Epithelial cell of proximal tubule (primary cell): ENCODE data around the gene DNAAF9. TPM values are rescaled to one million over a fixed set of nuclear protein-coding genes. Genes with fewer than 3 reads are reported as not detected.

Experiments used
- DNase-seq: peaks from one replicate; pipeline ENCODE4 v3.0.0-alpha.2; 2011; ENCODE audit warnings: low read depth
- H3K4me3 ChIP-seq: 2 replicates; pipeline ENCODE4 v1.5.1; 2011; ENCODE audit warnings: low read depth, mild to moderate bottlenecking, low read length
- total RNA-seq: library from RNA; depleted of rRNA; stranded (reverse); fragments of >200 nt; gene quantifications from 2 replicates; pipeline ENCODE4 v1.2.3, GENCODE V29; 2015
- TF ChIP-seq, protein P1 (sequence below): conservative IDR thresholded peaks from 2 replicates; pipeline ENCODE4 v1.5.1; 2012; ENCODE audit warnings: low read depth, mild to moderate bottlenecking, low read length

The DNAAF9 gene
- total RNA-seq, 1 donor from 2014 or later = 7.7 TPM

DNA sequence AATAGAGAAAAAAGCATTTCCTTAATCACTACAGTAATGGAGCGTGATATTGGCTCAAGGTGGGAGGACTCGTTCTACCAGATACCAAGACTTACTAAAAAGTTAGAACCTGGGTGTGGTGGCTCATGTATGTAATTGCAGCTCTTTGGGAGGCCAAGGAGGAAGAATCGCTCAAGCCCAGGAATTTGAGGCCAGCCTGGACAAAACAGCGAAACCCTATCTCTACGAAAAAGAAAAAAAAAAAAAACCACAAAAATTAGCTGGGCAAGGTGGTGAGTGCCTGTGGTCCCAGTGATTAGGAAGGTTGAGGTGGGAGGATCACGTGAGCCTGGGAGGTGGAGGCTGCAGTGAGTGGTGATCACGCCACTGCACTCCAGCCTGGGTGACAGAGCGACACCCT lies 39.3 kb upstream of the DNAAF9 start:
- no peak for DNase-seq
- TF ChIP-seq, protein P1, sequence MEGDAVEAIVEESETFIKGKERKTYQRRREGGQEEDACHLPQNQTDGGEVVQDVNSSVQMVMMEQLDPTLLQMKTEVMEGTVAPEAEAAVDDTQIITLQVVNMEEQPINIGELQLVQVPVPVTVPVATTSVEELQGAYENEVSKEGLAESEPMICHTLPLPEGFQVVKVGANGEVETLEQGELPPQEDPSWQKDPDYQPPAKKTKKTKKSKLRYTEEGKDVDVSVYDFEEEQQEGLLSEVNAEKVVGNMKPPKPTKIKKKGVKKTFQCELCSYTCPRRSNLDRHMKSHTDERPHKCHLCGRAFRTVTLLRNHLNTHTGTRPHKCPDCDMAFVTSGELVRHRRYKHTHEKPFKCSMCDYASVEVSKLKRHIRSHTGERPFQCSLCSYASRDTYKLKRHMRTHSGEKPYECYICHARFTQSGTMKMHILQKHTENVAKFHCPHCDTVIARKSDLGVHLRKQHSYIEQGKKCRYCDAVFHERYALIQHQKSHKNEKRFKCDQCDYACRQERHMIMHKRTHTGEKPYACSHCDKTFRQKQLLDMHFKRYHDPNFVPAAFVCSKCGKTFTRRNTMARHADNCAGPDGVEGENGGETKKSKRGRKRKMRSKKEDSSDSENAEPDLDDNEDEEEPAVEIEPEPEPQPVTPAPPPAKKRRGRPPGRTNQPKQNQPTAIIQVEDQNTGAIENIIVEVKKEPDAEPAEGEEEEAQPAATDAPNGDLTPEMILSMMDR = no peak
- H3K4me3 ChIP-seq = no peak overlapping the region

DNA sequence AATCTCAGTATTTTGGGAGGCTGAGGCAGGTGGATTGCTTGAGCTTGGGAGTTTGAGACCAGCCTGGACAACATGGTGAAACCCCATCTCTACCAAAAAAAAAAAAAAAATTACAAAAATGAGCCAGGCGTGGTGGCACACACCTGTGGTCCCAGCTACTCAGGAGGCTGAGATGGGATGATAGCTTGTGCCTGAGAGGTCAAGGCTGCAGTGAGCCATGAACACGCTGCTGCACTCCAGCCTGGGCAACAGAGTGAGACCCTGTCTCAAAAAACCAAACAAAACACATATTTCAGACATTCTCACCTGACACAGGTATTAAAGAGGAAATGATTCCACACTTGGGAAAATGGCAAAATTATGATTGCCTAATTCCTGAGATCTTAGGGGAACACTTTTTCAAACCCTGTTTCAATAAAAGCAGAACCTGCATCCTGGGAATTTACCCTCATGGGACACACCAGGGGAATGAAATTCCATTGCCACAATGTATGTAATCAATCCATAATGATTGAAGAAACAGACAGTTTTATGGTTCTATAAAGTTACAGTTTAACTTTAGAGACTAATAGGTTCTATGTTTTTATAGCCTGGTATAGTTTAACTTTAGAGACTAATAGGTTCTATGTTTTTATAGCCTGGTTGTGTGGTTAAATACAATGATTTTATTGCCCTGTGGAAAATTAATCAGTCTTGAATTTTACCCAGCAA lies 29.6 kb upstream of the DNAAF9 start:
- H3K4me3 ChIP-seq = no peak overlapping the region
- DNase-seq = no peak
- TF ChIP-seq, protein P1 = no peak

DNA sequence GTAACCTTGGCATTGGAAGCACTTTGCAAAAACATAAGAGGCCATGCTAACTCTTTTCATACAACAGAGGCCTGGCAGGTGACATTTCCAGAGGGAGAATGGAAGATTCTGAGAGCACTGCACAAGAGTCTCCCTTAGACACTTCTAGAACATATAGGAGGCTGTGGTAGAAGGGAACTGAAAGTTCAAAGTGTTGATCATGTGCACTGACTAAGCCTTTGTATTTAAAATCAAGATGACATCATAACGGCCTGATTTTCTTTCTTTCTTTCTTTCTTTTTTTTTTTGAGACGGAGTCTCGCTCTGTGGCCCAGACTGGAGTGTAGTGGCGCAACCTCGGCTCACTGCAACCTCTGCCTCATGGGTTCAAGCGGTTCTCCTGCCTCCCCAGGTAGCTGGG lies 26.8 kb upstream of the DNAAF9 start:
- no peak overlapping the region for H3K4me3 ChIP-seq
- no peak for DNase-seq
- TF ChIP-seq, protein P1 = no peak

DNA sequence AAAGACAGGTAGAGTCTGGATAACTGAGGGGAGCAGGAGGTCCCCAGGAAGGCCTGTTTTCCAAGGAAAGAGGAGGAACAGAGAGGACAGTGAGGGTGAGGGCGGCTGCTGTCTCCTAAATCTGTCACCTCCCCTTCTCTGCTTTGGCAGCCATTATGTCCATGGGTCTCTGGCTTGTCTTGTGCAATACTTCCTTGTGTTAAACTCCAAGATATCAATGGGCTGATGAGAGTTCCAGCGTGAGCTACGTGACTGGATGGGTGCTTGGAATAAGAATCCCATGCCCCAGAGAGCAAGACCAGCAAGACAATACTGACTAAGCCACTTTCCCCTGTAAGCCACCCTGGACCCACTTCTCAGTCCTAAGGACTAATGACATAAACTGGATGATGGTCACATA lies 26.3 kb upstream of the DNAAF9 start:
- TF ChIP-seq, protein P1 = no peak
- DNase-seq = no peak
- no peak overlapping the region for H3K4me3 ChIP-seq

DNA sequence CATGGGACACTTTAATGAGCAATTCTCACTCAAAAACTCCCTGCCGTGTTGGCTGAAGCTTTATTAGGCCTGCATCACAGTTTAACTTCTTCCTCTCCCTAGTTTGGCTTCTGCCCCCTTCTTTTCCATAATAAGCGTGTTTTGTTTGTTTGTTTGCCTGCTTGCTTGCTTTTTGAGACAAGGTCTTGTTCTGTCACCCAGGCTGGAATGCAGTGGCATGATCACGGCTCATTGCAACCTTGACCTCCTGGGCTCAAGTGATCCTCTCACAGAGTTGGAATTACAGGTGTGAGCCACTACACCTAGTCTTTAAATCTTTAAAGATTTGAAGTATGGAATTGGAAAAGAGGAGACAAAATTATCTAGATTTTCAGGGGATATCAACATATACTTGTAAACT lies 25.4 kb upstream of the DNAAF9 start:
- TF ChIP-seq, protein P1 = no peak
- H3K4me3 ChIP-seq = no peak overlapping the region
- no peak for DNase-seq

DNA sequence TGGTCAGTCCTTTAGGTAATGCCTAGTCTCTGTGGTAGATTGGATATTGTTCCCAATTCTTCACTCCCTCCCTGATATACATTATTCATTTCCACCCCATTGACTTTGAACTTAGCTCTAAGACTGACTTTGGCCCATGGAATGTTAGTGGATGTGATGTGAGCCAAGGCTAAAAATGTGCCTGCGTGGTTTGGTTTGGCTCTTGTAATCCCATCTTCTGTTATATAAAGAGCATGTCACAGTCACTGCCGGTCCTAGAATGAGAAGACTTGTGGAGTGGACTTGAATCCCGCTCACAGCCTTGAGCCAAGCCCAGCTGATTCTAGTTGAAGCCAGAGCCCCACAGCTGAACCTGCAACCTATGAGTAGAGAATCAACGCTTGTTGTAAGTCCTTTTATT lies 23.6 kb upstream of the DNAAF9 start:
- DNase-seq = no peak
- TF ChIP-seq, protein P1 = no peak

More for the DNA sequence above, 23.6 kb upstream of the DNAAF9 start:
- H3K4me3 ChIP-seq = no peak overlapping the region
